ENCODE results near the gene CATSPER1. TPM values are rescaled to one million over a fixed set of nuclear protein-coding genes. Genes with fewer than 3 reads are reported as not detected.

The CATSPER1 gene
- total RNA-seq, 1 donor: not detected

DNA sequence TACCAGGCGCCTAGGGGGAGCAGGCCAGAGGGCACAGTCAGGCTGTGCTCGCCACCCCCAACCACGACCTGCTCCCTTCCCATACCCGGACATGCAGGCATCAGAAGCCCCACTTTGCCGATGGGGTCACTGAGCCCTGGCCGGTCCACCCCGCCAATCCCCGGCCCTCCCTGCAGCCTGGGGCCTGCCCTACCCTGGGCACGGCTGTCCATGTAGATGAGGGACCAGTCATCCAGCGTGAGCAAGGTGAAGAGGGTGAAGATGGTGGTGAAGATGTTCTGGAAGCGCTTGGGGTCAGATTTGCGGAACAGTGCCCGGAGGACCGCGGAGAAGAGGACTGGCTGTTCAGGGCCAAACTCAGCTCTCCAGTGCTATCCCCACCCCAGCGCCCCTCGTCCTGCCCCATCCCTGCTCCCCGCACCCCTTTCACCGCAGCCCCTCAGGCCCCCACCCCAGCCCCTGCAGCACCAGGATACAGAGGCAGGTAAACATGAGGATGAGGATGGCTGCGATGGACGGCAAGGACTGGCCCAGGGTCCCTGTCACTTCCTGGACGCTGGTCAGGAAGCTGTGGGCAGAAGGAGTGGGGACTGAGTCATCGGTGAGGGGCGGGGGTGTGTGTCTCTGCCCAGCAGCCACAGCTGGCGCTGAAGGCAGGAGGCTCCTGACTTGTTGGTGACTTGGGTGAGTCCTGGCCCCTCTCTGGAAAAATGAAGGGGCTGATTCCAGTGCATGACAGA lies 5.5 kb downstream of the CATSPER1 start:
- Histone ChIP-seq H3K4me1 (ENCODE audit: insufficient read depth, low read length) (peaks cover 24% of the 10 kb centered on the region), H3K4me2 (ENCODE audit: insufficient read depth, low read length) (peak overlapping the region; percentile 32), H3K27me3 (ENCODE audit: insufficient read depth, low read length) (no peaks in the 10 kb centered on the region), H3K4me3 (ENCODE audit: insufficient read depth, low read length) (peak overlapping the region; percentile 5), H3K36me3 (ENCODE audit: insufficient read depth, low read length) (no peaks in the 10 kb centered on the region), H2AFZ (ENCODE audit: low read length) (peak overlapping the region; percentile 29), H3K27ac (ENCODE audit: low read depth, low read length) (peak overlapping the region; percentile 23), H3K79me2 (ENCODE audit: insufficient read depth, low read length) (no peaks in the 10 kb centered on the region), H4K20me1 (ENCODE audit: insufficient read depth, low read length) (no peaks in the 10 kb centered on the region), H3K9me3 (ENCODE audit: low read depth, low read length) (no peaks in the 10 kb centered on the region)
- TF ChIP-seq, protein P1, sequence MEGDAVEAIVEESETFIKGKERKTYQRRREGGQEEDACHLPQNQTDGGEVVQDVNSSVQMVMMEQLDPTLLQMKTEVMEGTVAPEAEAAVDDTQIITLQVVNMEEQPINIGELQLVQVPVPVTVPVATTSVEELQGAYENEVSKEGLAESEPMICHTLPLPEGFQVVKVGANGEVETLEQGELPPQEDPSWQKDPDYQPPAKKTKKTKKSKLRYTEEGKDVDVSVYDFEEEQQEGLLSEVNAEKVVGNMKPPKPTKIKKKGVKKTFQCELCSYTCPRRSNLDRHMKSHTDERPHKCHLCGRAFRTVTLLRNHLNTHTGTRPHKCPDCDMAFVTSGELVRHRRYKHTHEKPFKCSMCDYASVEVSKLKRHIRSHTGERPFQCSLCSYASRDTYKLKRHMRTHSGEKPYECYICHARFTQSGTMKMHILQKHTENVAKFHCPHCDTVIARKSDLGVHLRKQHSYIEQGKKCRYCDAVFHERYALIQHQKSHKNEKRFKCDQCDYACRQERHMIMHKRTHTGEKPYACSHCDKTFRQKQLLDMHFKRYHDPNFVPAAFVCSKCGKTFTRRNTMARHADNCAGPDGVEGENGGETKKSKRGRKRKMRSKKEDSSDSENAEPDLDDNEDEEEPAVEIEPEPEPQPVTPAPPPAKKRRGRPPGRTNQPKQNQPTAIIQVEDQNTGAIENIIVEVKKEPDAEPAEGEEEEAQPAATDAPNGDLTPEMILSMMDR (IDR thresholded peaks at IDR 0.05; ENCODE audit: extremely low read depth, low read depth, low read length): no peak
- DNase-seq (ENCODE audit: insufficient read length, low spot score, missing footprints): peak; percentile 97

DNA sequence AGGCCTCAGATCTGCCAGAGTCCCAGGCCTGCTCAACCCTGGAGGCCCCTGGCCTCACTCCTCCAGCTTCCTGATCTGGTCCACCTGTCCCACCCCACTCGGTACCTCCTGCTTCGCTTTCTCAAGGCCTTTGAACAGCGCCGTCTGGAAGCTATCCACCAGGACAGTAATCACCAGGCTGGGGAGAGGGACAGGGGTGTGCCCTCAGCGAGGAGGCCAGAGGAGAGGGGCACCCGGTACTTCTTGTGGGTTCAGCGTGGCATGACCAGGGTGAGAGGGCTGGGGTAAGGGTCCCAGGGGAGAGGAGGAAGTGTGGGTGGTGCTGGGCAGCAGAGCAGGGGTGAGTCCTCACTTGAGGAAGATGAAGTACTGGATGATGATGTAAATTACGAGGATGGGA lies 6.1 kb downstream of the CATSPER1 start:
- peak; percentile 52 for DNase-seq (ENCODE audit: insufficient read length, low spot score, missing footprints)
- TF ChIP-seq, protein P1 (IDR thresholded peaks at IDR 0.05; ENCODE audit: extremely low read depth, low read depth, low read length): no peak
- no peaks in the 10 kb centered on the region for H3K27me3 ChIP-seq (ENCODE audit: insufficient read depth, low read length)
- H3K79me2 ChIP-seq (ENCODE audit: insufficient read depth, low read length): no peaks in the 10 kb centered on the region
- H2AFZ ChIP-seq (ENCODE audit: low read length): no peak overlapping the region
- H4K20me1 ChIP-seq (ENCODE audit: insufficient read depth, low read length): no peaks in the 10 kb centered on the region
- no peaks in the 10 kb centered on the region for H3K9me3 ChIP-seq (ENCODE audit: low read depth, low read length)
- no peak overlapping the region for H3K4me3 ChIP-seq (ENCODE audit: insufficient read depth, low read length)
- no peak overlapping the region for H3K27ac ChIP-seq (ENCODE audit: low read depth, low read length)
- H3K4me1 ChIP-seq (ENCODE audit: insufficient read depth, low read length): peaks cover 29% of the 10 kb centered on the region
- H3K4me2 ChIP-seq (ENCODE audit: insufficient read depth, low read length): no peak overlapping the region
- H3K36me3 ChIP-seq (ENCODE audit: insufficient read depth, low read length): no peaks in the 10 kb centered on the region

DNA sequence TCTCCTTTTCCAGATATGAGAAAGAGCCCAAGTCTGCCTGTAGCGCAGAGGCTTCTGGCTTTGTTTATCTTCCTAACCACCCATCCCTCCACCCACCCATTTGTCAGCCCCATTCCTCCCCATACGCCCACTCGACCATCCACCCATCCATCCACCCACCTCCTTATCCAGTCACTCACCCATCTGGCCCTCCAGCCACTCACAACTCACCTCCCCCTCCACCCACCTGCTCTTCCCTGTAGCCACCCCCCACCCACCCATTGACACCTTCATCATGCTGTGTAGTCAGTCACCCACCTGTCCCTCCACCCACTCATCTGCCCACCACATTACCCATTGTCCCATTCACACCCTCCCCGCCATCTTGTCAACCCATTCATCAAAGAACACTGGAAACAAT lies 9.0 kb downstream of the CATSPER1 start:
- Histone ChIP-seq H3K36me3 (ENCODE audit: insufficient read depth, low read length) (no peaks in the 10 kb centered on the region), H4K20me1 (ENCODE audit: insufficient read depth, low read length) (no peaks in the 10 kb centered on the region), H3K79me2 (ENCODE audit: insufficient read depth, low read length) (no peaks in the 10 kb centered on the region), H3K4me2 (ENCODE audit: insufficient read depth, low read length) (no peak overlapping the region), H3K9me3 (ENCODE audit: low read depth, low read length) (no peaks in the 10 kb centered on the region), H3K4me3 (ENCODE audit: insufficient read depth, low read length) (no peak overlapping the region), H2AFZ (ENCODE audit: low read length) (no peak overlapping the region), H3K4me1 (ENCODE audit: insufficient read depth, low read length) (peaks cover 38% of the 10 kb centered on the region), H3K27ac (ENCODE audit: low read depth, low read length) (no peak overlapping the region), H3K27me3 (ENCODE audit: insufficient read depth, low read length) (no peaks in the 10 kb centered on the region)
- peak; percentile 66 for DNase-seq (ENCODE audit: insufficient read length, low spot score, missing footprints)
- TF ChIP-seq, protein P1 (IDR thresholded peaks at IDR 0.05; ENCODE audit: extremely low read depth, low read depth, low read length): no peak

DNA sequence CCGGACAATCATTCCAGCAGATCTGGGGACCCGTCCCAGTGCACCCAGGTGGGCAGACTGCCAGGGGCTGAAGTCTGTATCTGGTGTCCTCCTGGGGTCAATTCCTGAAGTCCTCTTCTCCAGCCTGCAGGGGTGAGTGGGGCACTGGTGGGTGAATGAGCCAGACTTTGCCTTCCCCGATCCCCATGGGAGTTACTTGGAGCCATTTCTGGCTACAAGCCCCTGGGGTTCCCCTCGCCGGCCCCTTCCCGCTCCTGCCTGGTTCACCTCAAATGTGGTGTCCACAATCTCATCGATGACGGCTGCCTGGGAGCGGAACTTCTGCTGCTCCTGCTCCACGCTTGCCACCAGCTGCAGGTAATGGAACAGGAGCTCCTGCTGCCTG lies 9.5 kb downstream of the CATSPER1 start:
- H3K4me2 ChIP-seq (ENCODE audit: insufficient read depth, low read length): no peak overlapping the region
- peak; percentile 38 for DNase-seq (ENCODE audit: insufficient read length, low spot score, missing footprints)
- TF ChIP-seq, protein P1 (IDR thresholded peaks at IDR 0.05; ENCODE audit: extremely low read depth, low read depth, low read length): no peak
- no peaks in the 10 kb centered on the region for H3K9me3 ChIP-seq (ENCODE audit: low read depth, low read length)
- no peak overlapping the region for H2AFZ ChIP-seq (ENCODE audit: low read length)
- no peak overlapping the region for H3K4me3 ChIP-seq (ENCODE audit: insufficient read depth, low read length)
- peaks cover 38% of the 10 kb centered on the region for H3K4me1 ChIP-seq (ENCODE audit: insufficient read depth, low read length)
- H3K27me3 ChIP-seq (ENCODE audit: insufficient read depth, low read length): no peaks in the 10 kb centered on the region
- H3K27ac ChIP-seq (ENCODE audit: low read depth, low read length): no peak overlapping the region
- H3K79me2 ChIP-seq (ENCODE audit: insufficient read depth, low read length): no peaks in the 10 kb centered on the region
- no peaks in the 10 kb centered on the region for H4K20me1 ChIP-seq (ENCODE audit: insufficient read depth, low read length)
- no peaks in the 10 kb centered on the region for H3K36me3 ChIP-seq (ENCODE audit: insufficient read depth, low read length)
